Astrocyte (in vitro differentiated cells and primary cell): ENCODE data around the gene KDM4B.

Source experiments
- EZH2 ChIP-seq: IDR thresholded peaks from 2 replicates; pipeline ENCODE4 v1.6.1; 2012; ENCODE audit warnings: mild to moderate bottlenecking, low read length, inconsistent platforms; ENCODE audit not compliant: insufficient read depth
- TF ChIP-seq, protein P1 (sequence below): IDR thresholded peaks from 2 replicates; pipeline ENCODE4 v1.5.1; 2011; ENCODE audit warnings: low read depth, mild to moderate bottlenecking, inconsistent platforms, low read length, moderate library complexity; ENCODE audit not compliant: insufficient read depth

GRCh38 chr19:4990306-4990705 is 21.4 kb downstream of the KDM4B start:
- TF ChIP-seq, protein P1, sequence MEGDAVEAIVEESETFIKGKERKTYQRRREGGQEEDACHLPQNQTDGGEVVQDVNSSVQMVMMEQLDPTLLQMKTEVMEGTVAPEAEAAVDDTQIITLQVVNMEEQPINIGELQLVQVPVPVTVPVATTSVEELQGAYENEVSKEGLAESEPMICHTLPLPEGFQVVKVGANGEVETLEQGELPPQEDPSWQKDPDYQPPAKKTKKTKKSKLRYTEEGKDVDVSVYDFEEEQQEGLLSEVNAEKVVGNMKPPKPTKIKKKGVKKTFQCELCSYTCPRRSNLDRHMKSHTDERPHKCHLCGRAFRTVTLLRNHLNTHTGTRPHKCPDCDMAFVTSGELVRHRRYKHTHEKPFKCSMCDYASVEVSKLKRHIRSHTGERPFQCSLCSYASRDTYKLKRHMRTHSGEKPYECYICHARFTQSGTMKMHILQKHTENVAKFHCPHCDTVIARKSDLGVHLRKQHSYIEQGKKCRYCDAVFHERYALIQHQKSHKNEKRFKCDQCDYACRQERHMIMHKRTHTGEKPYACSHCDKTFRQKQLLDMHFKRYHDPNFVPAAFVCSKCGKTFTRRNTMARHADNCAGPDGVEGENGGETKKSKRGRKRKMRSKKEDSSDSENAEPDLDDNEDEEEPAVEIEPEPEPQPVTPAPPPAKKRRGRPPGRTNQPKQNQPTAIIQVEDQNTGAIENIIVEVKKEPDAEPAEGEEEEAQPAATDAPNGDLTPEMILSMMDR: no peak
- TF ChIP-seq EZH2: no peak
